Neural progenitor cell (in vitro differentiated cells): ENCODE results near the gene EXOSC10.

ENCODE experiments used
- EZH2 ChIP-seq: fragments of 200-600 bp; sonication (generic); IDR thresholded peaks from 2 replicates; pipeline ENCODE4 v1.6.1; 2017; ENCODE audit warnings: antibody characterized with exemption, mild to moderate bottlenecking, moderate library complexity
- EZH2phosphoT487 ChIP-seq: fragments of 200-600 bp; sonication (generic); IDR thresholded peaks from 2 replicates; pipeline ENCODE4 v1.6.1; 2017; ENCODE audit warnings: antibody characterized with exemption
- TF ChIP-seq, protein P1 (sequence below): fragments of 200-600 bp; sonication (generic); IDR thresholded peaks from 2 replicates; pipeline ENCODE4 v1.5.1; 2017; ENCODE audit warnings: antibody characterized with exemption, mild to moderate bottlenecking

GRCh38 chr1:11072216-11072917, 27.3 kb downstream of the EXOSC10 start:
- TF ChIP-seq, protein P1, sequence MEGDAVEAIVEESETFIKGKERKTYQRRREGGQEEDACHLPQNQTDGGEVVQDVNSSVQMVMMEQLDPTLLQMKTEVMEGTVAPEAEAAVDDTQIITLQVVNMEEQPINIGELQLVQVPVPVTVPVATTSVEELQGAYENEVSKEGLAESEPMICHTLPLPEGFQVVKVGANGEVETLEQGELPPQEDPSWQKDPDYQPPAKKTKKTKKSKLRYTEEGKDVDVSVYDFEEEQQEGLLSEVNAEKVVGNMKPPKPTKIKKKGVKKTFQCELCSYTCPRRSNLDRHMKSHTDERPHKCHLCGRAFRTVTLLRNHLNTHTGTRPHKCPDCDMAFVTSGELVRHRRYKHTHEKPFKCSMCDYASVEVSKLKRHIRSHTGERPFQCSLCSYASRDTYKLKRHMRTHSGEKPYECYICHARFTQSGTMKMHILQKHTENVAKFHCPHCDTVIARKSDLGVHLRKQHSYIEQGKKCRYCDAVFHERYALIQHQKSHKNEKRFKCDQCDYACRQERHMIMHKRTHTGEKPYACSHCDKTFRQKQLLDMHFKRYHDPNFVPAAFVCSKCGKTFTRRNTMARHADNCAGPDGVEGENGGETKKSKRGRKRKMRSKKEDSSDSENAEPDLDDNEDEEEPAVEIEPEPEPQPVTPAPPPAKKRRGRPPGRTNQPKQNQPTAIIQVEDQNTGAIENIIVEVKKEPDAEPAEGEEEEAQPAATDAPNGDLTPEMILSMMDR, result no peak
- TF ChIP-seq EZH2 (no peak), EZH2phosphoT487 (no peak)
